GM15510 (cell line): Measurements from ENCODE around the gene GRIK2.

Experiments used
- POLR2A ChIP-seq: IDR thresholded peaks from 3 replicates; pipeline ENCODE4 v1.6.1; 2011; ENCODE audit warnings: borderline replicate concordance; ENCODE audit not compliant: insufficient read length; ENCODE audit errors: extremely low read depth

The GRIK2 gene

DNA sequence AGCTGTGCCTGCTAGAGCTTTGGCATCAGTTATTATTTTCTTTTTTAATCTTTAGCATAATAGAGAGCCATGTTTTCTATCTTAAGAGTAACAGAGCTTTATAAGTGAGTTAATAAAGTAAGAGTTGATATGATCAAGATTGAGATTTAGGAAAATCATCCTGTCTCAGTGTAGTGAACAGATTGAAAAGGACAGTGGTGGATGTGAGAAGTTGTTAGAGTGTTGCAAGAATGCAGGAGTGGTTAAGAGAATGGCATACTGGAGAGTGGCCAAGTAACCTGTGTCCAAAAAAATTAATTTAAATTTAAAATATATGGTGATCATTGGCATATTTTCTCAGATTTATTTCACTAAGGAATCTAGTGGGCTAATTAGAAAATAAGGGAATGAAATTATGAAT, 629.3 kb downstream of the GRIK2 start:
- no peak for TF ChIP-seq POLR2A

DNA sequence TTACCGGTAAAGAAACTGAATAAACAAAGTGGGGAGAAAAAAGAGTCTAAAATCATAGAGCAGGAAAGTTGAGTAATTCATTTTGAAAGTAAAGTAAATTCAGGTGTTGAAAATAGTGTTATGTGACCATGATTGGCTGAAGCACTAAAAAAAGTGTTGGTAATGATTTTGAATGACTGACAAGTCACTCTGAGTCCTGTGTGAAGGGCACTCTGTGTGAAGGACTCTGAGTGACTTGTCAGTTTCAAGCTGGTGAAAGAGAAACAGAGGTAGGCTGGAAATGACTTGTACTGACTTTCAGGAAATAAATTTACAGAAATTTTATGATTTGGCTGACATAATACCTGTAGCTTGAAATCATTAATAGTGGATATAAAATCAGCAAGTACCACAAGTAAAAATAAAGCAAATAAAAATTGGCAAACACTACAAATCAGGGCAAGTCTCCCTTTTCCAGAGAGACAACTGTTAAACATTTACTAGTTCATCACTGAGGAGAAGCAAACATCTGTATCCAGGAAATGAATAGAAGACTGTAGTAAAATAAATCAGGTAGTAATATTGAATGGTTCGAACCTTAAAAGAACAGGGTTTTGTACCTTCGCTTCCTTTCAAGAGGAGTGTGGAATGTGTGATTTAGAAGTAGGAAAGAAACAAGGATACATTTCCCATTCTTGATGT, 630.6 kb downstream of the GRIK2 start:
- TF ChIP-seq POLR2A, result no peak

DNA sequence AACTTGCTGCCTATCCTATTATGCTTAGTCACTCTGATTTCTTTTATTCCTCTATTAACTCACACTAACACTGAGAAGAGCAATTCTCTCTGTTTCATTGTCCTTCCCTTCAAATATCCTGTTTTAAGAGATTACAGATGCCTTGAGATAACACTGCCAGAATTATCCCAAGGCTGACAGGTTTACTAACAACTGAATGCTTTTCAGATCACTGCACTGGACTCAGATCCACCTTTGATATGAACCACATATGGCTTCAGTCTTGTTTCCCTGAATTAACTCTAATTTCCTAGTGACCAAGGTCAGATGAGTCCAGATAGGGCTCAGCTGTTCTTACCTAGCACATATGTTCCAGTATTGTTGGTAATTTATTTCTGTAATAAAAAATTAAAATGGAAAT, 633.1 kb downstream of the GRIK2 start:
- TF ChIP-seq POLR2A, result no peak

DNA sequence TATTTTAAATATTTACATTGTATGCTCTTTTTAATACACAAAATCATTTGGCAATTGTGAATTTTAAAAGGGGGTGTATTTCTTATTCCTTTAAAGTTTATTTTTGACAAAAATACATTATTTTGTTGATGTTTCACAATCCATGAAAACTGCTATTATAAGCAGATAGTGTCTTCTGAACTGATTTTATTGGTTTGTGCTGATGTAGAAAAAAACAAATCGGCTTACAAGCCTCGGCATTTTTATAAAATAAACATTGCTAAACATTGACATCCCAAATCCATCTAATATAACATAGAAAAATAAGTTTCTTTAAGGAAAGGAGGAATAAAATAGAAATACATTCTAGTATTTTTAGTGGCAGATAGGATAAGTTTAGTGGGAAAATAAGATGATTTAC, 634.7 kb downstream of the GRIK2 start:
- TF ChIP-seq POLR2A, result no peak

DNA sequence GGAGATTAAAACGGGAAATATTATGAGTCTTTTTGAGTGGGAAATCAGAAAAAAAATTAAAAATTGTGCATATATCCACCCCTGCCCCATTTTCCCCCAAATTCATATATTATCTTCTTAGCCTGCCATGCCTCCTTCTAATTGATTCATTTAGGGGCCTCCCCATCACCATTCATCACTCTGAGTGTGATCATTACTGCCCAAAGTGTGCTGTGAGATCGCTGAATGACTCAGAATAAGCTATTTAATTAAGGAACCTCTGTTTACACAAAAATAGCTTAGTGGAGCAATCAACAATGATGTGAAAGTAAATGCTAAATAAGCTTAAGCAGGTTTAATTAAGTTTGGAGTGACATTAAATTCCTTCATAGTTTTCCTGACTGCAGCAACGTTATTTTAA, 645.5 kb downstream of the GRIK2 start:
- TF ChIP-seq POLR2A, result no peak

DNA sequence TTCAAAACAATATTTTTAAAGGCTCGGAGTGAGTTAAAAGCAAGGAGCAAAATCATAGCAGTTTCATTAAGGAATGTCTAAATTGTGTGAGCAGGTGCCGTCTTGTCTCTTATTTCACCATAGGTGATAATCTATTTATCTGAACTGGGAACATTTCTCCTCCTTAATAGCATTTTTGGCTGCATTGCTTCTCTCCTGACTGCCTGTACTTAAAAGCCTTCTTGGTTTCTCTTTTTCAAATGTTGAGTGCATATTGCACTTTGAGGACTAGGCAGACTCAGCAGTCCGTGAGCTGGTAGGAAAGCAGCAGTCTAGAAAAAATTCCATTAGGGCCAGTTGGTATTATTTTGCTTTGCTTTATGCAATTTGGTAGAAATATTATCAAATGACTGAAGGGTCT, 645.9 kb downstream of the GRIK2 start:
- TF ChIP-seq POLR2A, result no peak

DNA sequence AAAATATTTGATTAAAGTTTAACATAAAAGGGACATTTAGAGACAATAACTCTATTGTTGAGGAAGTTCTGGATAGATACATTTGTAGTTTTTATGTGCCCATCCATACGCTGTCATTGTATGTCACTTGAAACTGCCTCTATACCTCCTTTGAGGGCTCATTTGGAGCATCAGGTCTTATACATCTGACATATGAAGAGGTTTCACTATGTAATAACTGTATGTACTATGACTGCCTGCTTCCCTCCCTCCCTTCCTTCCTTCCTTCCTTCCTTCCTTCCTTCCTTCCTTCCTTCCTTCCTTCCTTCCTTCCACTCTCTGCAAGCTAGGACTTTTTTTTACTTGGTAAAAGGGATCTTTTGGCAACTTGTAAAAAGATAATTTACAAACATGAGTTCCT, 657.5 kb downstream of the GRIK2 start:
- TF ChIP-seq POLR2A, result no peak

GRCh38 chr6:102051720-102052119, 658.2 kb downstream of the GRIK2 start:
- no peak for TF ChIP-seq POLR2A

- TF ChIP-seq POLR2A, result no peak
Measured at GRCh38 chr6:102064142-102064541, 670.6 kb downstream of the GRIK2 start.

DNA sequence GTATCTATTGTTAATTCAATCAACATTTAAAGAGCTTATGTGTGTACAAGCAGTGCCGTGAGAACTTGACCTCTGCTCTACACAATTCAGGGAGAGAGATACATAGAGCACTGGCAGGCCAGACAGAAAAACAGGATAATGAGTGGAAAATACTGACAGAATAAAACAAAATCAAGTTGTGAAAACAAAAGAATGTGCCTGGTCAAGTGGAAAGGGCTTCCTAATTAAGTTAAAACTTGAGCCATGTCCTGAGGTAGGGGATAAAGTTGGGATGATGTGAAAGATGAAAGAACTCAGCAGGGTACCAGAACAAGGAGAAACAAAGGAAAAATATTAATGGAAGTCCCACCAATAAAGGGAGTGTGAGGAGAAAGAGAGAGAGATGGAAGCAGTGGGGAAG, 672.8 kb downstream of the GRIK2 start:
- no peak for TF ChIP-seq POLR2A

GRCh38 chr6:102068349-102068929, 674.9 kb downstream of the GRIK2 start:
- TF ChIP-seq POLR2A, result no peak

GRCh38 chr6:102075539-102075938, 682.0 kb downstream of the GRIK2 start:
- TF ChIP-seq POLR2A, result no peak

- TF ChIP-seq POLR2A, result no peak
Measured at GRCh38 chr6:102085257-102085656, 691.7 kb downstream of the GRIK2 start.

DNA sequence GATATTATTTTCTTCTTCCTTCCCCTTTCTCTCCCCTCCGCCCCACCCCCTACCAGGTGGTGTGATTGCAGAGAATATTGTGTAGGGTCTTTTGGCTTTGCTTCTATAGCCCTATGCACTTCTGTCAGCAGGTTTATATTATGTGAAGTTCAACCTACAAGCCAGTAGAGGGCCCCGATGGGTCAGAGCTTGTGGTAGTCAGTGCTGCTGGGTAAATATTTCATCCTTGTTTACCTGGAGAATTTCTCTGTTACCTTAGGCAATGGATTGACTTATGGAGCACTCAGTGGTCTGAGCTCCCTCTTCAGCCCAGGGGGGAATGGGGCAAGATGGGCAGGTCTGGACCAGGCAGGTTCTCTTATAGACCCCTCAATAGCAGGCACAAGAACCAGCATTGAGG, 720.9 kb downstream of the GRIK2 start:
- TF ChIP-seq POLR2A, result no peak

DNA sequence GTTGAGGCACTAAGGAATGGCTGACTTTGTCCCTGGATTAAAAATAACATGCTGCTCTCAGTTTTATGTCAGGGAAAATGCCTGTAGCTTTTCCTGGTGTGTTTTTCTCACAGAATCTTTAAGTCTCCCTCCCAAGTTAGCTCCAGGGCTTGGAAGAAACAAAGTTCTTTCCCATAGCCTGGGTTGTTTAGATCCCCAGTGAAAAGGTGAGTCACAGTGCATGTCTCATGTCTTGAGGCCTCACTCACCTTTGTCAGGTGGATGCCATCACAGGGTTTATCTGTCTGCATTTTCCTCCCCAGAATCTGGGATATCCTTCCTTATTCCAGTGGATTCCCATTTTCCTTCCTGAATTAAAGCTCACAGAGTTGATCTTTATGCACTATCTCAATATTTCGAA, 722.4 kb downstream of the GRIK2 start:
- TF ChIP-seq POLR2A, result no peak

DNA sequence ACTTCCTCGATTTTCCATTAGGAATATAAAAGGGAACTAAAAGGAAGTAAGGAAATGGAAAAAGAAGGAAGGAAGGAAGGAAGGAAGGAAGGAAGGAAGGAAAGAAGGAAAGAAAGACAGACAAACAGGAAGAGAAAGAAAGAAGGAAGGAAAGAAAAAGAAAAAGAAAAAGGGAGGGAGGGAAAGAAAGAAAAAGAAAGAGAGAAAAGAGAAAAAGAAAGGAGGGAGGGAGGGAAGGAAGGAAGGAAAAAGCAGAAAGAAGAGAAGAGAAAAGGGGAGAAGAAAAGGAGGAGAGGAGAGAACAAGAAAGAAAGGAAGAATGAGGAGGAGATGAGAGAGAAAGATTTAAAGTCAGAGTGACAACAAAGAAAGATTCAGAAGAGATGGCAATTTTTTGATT, 724.5 kb downstream of the GRIK2 start:
- no peak for TF ChIP-seq POLR2A
